ENCODE measurements around the gene ACD. TPM values are rescaled to one million over a fixed set of nuclear protein-coding genes. Genes with fewer than 3 reads are reported as not detected.

ACD gene
- total and polyA plus RNA-seq, 9 of the 15 experiments (the other 6 are each of a cell fraction or from before 2014, with no cell fraction given): 4.2 to 47.4 (median 19.2) TPM

DNA sequence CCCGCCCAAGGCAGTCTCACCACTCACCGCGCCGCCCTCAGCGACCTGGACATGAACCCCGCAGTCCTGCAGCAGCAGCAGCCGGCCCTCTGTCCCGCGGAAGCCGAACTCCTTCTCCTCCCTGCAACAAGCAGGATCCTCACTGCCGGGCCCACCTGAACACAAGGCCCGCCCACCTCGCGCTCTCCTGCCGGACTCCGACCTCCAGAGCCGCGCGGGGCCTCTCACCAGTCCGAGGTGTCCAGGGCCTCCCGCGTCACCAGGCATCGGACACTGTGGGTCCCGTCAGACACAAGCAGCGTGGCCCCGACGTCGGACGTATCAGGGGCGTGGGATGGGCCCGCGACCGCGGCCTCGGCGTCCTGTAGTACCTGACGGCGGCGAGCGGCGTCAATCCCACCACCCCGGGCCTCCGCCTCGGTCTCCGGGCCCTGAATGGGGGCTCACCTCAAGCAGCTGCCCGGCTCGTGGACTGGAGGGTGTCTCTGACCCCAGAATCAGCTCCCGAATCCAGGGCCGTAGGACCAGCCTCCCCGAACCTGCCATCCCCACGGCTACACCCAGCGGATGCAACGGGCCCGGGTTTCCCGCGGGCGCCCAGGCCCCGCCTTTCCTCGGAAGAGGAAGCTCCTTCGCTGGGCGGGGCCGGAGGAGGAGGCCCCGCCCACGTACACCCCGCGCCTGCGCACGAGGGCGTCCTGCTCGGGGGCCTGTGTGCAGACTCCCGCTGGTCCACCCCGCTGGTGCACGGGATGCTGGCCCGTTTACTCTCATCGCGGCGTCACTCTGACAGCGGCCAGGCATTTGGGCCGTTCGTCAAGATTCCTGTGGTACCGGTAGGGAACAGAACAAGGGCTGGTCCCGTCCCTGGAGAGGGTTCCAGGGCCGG lies at the start of gene ACD (continued):
- TF ChIP-seq, protein P1, sequence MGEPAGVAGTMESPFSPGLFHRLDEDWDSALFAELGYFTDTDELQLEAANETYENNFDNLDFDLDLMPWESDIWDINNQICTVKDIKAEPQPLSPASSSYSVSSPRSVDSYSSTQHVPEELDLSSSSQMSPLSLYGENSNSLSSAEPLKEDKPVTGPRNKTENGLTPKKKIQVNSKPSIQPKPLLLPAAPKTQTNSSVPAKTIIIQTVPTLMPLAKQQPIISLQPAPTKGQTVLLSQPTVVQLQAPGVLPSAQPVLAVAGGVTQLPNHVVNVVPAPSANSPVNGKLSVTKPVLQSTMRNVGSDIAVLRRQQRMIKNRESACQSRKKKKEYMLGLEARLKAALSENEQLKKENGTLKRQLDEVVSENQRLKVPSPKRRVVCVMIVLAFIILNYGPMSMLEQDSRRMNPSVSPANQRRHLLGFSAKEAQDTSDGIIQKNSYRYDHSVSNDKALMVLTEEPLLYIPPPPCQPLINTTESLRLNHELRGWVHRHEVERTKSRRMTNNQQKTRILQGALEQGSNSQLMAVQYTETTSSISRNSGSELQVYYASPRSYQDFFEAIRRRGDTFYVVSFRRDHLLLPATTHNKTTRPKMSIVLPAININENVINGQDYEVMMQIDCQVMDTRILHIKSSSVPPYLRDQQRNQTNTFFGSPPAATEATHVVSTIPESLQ (CRISPR knock-in tag; IDR thresholded peaks at IDR 0.05): no peak; the same call in 1 of the 2 replicates
- TF ChIP-seq HEY1 (CRISPR knock-in tag; IDR thresholded peaks at IDR 0.05; ENCODE audit: borderline replicate concordance) (no peak), ZBED1 (IDR thresholded peaks at IDR 0.05) (no peak), TCF3 (CRISPR knock-in tag; IDR thresholded peaks at IDR 0.05) (no peak; the same call in 1 of the 2 replicates), DDX20 (tag; IDR thresholded peaks at IDR 0.05; ENCODE audit: low read depth) (no peak), ZNF445 (CRISPR knock-in tag; IDR thresholded peaks at IDR 0.05; ENCODE audit: low read depth) (no peak), SIN3B (IDR thresholded peaks at IDR 0.05; ENCODE audit: low read depth) (peak; percentile 39; the same call in 1 of the 2 replicates), KDM2B (CRISPR knock-in tag; IDR thresholded peaks at IDR 0.05) (no peak), PHTF2 (CRISPR knock-in tag; IDR thresholded peaks at IDR 0.05) (no peak), CXXC5 (CRISPR knock-in tag; IDR thresholded peaks at IDR 0.05) (peak; percentile 34), MBD2 (IDR thresholded peaks at IDR 0.05; ENCODE audit: borderline replicate concordance, low read depth) (peak; percentile 76; the same call in 1 of the 2 replicates), ZKSCAN1 (IDR thresholded peaks at IDR 0.05; ENCODE audit: low read depth, low read length) (no peak), NCOA4 (IDR thresholded peaks at IDR 0.05; ENCODE audit: partially characterized antibody) (no peak), CSDE1 (IDR thresholded peaks at IDR 0.05) (no peak), GTF2F1 (IDR thresholded peaks at IDR 0.05; ENCODE audit: low read depth, low read length) (no peak), ATF7 (IDR thresholded peaks at IDR 0.05) (no peak), ASH1L (IDR thresholded peaks at IDR 0.05; ENCODE audit: borderline replicate concordance, low read depth, partially characterized antibody) (no peak), RBM15 (IDR thresholded peaks at IDR 0.05; ENCODE audit: insufficient read depth, low read length) (no peak), ZEB2 (IDR thresholded peaks at IDR 0.05) (no peak), CHCHD3 (CRISPR knock-in tag; IDR thresholded peaks at IDR 0.05) (no peak), ZNF77 (CRISPR knock-in tag; IDR thresholded peaks at IDR 0.05) (no peak), ZNF121 (CRISPR knock-in tag; conservative IDR thresholded peaks at IDR 0.05) (no peak), FOXK1 (CRISPR knock-in tag; IDR thresholded peaks at IDR 0.05; ENCODE audit: borderline replicate concordance) (no peak)
- TF ChIP-seq, protein P2, sequence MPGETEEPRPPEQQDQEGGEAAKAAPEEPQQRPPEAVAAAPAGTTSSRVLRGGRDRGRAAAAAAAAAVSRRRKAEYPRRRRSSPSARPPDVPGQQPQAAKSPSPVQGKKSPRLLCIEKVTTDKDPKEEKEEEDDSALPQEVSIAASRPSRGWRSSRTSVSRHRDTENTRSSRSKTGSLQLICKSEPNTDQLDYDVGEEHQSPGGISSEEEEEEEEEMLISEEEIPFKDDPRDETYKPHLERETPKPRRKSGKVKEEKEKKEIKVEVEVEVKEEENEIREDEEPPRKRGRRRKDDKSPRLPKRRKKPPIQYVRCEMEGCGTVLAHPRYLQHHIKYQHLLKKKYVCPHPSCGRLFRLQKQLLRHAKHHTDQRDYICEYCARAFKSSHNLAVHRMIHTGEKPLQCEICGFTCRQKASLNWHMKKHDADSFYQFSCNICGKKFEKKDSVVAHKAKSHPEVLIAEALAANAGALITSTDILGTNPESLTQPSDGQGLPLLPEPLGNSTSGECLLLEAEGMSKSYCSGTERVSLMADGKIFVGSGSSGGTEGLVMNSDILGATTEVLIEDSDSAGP (CRISPR knock-in tag; IDR thresholded peaks at IDR 0.05): no peak
- TF ChIP-seq, protein P3, sequence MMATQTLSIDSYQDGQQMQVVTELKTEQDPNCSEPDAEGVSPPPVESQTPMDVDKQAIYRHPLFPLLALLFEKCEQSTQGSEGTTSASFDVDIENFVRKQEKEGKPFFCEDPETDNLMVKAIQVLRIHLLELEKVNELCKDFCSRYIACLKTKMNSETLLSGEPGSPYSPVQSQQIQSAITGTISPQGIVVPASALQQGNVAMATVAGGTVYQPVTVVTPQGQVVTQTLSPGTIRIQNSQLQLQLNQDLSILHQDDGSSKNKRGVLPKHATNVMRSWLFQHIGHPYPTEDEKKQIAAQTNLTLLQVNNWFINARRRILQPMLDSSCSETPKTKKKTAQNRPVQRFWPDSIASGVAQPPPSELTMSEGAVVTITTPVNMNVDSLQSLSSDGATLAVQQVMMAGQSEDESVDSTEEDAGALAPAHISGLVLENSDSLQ (IDR thresholded peaks at IDR 0.05): peak; percentile 40; the same call in 1 of the 2 replicates

All from K562 (cell line).